ENCODE results near the gene WIF1.

Gene WIF1

DNA sequence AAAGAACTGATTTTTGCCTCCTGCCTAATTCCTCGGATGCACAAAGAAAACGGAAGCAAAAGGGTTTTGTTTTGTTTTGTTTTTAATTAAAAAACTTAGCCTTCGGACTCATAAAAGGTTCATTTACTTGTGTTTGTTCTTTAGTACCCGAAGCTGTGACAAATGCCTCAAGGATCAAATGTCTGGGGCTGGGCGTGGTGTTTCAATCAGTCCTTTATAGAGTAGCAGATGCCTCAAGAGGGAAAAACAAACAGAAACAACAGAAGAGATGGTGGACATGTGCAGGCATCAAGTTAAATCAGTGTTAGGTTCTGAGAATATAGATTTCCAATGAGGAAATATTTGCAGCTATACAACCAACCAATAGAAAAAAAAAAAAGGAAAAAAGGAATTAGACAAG, 1.6 kb upstream of the WIF1 start:
- no peak for DNase-seq (ENCODE audit: low read depth in 2 of 2)

DNA sequence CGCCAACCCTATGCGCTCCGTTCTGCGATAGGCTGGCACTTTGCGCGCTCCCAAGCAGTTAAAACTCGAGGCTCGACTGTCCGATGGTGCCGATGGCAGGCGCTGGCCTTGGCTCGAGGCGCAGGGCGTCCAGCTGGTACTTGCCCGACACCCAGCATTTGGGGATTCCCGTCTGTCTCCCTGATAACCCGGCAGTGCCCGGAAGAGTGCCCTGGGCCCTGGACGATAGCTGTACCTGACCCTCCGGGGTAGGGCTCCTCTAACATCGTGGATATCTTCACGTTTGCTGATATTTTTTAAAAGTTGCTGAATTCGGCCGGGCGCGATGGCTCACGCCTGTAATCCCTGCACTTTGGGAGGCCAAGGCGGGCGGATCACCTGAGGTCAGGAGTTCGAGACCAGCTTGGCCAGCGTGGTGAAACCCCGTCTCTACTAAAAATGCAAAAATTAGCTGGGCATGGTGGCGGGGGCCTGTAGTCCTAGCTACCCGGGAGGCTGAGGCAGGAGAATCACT, 908 bp upstream of the WIF1 start:
- DNase-seq (ENCODE audit: low read depth in 2 of 2), result no peak

GRCh38 chr12:65119063-65119462, 2.0 kb downstream of the WIF1 start:
- DNase-seq (ENCODE audit: low read depth in 2 of 2), result no peak

GRCh38 chr12:65113621-65114035, 7.5 kb downstream of the WIF1 start:
- no peak for DNase-seq (ENCODE audit: low read depth in 2 of 2)

DNA sequence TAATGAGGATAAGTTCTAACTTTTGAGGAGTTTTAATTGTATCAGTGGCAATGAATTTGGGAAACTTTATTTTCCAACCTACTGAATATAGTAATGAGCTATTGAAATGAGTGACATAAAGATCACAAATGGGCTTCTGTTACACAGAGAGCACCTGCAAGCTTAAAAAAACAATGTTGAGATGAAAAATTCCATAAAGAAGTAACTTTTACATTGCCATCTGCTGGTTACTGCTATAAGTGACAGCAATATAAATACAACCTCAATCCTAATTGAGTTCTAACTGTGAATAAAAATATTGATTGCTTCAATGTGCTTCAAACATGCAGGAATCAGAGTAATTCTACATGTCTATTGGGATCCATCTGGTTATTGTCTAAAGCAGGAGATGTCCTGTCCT, 14.2 kb downstream of the WIF1 start:
- no peak for DNase-seq (ENCODE audit: low read depth in 2 of 2)

GRCh38 chr12:65100140-65100539, 21.0 kb downstream of the WIF1 start:
- no peak for DNase-seq (ENCODE audit: low read depth in 2 of 2)

- DNase-seq (ENCODE audit: low read depth in 2 of 2), result no peak
These were observed 21.9 kb downstream of the WIF1 start for GRCh38 chr12:65099182-65099581.

GRCh38 chr12:65098364-65098763, 22.7 kb downstream of the WIF1 start:
- no peak for DNase-seq (ENCODE audit: low read depth in 2 of 2)

GRCh38 chr12:65094722-65095121, 26.4 kb downstream of the WIF1 start:
- DNase-seq (ENCODE audit: low read depth in 2 of 2), result no peak

DNA sequence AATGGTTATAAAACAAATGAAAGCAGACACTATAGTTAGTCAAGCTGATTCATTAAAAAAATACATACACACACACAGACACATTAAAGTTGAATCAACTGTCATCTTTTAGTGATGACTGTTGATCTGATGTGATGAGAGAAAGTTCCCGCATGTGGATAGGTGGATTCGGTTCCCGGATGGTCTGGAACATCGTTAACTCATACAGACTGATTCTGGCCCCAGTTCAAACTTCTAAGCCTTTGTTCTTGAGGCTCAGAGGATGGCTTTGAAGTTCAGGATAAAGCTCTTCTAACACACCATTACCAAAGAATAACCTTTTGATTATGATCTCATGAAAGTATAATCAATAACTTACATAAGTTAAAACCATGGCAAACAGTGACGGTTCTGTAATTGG, 27.5 kb downstream of the WIF1 start:
- peak in 1 of 2 experiments; percentile 27 for DNase-seq (ENCODE audit: low read depth in 2 of 2)

DNA sequence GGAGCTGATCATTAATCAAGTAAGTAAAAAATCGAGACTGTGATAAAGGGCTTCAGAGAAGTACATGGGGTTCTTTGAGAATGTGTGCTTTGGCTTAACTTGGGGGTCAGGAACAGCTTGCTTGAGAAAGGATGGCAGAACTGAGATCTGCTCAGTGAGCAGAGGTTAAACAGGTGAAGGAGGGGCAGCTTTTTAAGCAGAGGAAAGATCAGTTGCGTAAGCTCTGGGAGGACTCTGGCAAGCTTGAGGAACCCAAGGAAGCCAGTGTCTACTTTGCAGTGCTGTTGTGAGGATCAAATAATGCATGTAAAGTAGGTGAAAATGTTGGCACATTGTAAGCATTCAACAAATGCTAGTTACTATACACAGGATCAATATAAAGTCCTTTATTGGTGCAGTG, 30.6 kb downstream of the WIF1 start:
- no peak for DNase-seq (ENCODE audit: low read depth in 2 of 2)

- no peak for DNase-seq (ENCODE audit: low read depth in 2 of 2)
These were observed 34.9 kb downstream of the WIF1 start for GRCh38 chr12:65086236-65086635.

GRCh38 chr12:65084579-65084978, 36.5 kb downstream of the WIF1 start:
- DNase-seq (ENCODE audit: low read depth in 2 of 2), result no peak

DNA sequence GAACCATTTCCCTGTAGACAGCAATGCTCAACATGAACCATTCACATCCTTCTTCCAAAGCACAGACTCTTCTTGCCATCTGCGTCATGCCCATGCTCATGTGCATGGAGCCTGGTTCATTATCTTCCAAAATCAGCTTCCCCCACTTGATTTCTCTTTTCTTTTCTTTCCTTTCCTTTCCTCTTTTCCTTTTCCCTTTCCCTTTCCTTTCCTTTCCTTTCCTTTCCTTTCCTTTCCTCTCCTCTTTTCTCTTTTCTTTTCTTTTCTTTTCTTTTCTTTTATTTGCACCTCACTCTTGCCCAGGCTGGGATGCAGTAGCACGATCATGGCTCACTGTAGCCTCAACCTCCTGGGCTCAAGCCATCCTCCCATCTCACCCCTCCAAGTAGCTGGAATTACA, 37.5 kb downstream of the WIF1 start:
- no peak for DNase-seq (ENCODE audit: low read depth in 2 of 2)

DNA sequence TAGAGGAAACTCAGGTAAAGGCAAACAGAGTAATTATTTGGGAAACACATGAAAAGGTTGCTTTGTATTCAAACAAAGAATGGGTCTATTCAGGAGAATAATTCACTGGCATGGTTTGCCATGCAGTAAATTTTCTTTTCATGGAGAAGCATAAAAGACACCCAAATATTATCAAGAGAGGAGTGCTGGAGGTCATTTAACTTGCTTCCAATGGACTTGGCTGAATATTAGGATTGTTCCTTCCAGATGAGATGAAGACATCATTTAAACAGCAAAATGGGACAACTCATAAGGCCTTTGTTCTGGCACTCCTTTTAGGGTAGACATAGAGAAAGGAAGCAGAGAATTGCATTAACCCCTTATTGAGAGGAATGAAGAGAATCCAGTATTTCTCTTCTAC, 38.7 kb downstream of the WIF1 start:
- DNase-seq (ENCODE audit: low read depth in 2 of 2), result no peak

DNA sequence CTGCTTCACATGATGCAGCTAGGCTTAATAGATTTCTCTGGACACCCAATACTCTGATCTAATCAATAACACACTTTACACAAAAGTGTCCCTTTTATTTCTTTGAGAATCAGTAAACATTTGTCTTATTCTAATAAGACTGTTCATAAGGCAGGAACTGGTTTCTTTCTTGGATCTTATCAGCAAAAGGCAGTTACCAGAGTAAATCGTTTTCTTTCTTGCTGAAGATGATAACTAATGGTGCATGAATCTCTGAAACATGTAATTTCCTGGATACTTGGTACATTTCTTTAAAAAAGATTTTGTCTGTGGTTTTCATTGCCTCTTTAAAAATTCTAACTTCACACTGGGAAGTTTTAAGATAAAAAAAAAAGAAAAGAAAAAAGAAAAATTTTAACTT, 39.6 kb downstream of the WIF1 start:
- no peak for DNase-seq (ENCODE audit: low read depth in 2 of 2)

DNA sequence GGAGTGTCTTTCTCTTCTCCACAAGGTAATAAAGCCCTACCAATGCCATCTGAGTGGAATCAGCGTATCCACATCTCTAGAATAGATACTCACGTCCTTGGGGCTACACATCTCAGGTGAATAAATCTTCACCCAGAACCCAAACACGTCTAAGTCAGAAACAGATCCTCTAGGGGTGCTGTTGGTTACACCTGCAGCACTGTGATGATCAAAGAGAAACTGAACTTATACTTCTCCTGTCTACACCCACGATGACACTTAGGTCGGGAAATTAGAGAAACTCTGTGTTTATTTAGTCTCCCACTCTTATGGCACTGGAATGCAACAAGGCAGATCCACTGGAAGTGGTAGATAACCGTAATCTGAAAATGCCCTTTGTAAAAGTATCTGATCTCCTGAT, 46.2 kb downstream of the WIF1 start:
- no peak for DNase-seq (ENCODE audit: low read depth in 2 of 2)

GRCh38 chr12:65069336-65069735, 51.8 kb downstream of the WIF1 start:
- no peak for DNase-seq (ENCODE audit: low read depth in 2 of 2)

- DNase-seq (ENCODE audit: low read depth in 2 of 2), result no peak
These were observed 53.7 kb downstream of the WIF1 start for GRCh38 chr12:65067383-65067782.

DNA sequence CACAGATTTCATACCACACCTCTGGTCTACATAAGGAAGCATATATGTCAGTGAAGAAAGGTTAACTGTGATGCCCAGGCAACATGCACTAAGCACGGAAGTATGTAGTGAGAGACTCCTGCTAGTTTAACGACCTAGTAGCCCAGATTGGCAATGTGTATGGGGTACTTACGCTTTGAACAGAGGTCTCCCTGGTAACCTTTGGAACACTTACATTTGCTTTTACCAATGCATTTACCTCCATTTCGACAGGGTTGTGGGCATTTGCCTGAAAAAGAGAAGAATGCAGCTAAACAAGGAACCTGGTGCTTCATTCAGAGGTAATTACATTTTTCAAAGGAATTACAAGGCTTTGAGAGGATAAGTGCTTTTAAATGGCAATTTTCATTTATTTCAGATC, 65.2 kb downstream of the WIF1 start:
- DNase-seq (ENCODE audit: low read depth in 2 of 2), result no peak

GRCh38 chr12:65051218-65051617, 69.9 kb downstream of the WIF1 start:
- no peak for DNase-seq (ENCODE audit: low read depth in 2 of 2)

GRCh38 chr12:65045269-65045668, 75.8 kb downstream of the WIF1 start:
- DNase-seq (ENCODE audit: low read depth in 2 of 2), result no peak

GRCh38 chr12:65039301-65039700, 81.8 kb downstream of the WIF1 start:
- no peak for DNase-seq (ENCODE audit: low read depth in 2 of 2)

- DNase-seq (ENCODE audit: low read depth in 2 of 2), result no peak
These were observed 96.0 kb downstream of the WIF1 start for GRCh38 chr12:65025136-65025535.

GRCh38 chr12:65023485-65023884, 97.6 kb downstream of the WIF1 start:
- no peak for DNase-seq (ENCODE audit: low read depth in 2 of 2)
